Measurements from ENCODE around the gene SMIM38.

DNA sequence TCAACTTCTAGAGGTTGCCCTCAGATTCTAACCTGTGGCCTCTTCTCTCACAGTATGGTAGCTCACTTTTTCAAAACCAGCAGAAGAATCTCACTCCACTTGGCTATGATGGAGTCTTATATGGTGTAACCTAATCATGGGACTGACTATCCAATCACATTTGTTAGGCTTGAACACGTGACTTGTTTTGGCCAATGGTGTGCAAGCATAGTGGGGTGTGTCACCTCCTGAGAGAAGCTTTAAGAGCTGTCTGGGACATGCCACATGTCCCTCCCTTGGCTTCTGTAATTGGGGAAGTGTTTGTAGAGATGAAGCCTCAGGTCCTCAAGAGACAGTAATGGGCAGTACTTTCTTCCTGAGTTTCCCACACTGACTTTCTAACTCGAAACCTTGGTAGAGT, 12.8 kb upstream of the SMIM38 start:
- TF ChIP-seq, protein P1, sequence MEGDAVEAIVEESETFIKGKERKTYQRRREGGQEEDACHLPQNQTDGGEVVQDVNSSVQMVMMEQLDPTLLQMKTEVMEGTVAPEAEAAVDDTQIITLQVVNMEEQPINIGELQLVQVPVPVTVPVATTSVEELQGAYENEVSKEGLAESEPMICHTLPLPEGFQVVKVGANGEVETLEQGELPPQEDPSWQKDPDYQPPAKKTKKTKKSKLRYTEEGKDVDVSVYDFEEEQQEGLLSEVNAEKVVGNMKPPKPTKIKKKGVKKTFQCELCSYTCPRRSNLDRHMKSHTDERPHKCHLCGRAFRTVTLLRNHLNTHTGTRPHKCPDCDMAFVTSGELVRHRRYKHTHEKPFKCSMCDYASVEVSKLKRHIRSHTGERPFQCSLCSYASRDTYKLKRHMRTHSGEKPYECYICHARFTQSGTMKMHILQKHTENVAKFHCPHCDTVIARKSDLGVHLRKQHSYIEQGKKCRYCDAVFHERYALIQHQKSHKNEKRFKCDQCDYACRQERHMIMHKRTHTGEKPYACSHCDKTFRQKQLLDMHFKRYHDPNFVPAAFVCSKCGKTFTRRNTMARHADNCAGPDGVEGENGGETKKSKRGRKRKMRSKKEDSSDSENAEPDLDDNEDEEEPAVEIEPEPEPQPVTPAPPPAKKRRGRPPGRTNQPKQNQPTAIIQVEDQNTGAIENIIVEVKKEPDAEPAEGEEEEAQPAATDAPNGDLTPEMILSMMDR (IDR thresholded peaks at IDR 0.05; ENCODE audit: borderline replicate concordance, extremely low read depth, low read length, poor library complexity, severe bottlenecking): no peak
- TF ChIP-seq EZH2 (IDR thresholded peaks at IDR 0.05; ENCODE audit: borderline replicate concordance, low read depth, low read length, severe bottlenecking): no peak

All from DND-41 (cell line).